K562 (cell line): ENCODE measurements around the gene TM7SF3.
"Not testable (repeated sequence)": the region's sequence is repeated elsewhere in the genome, so short reads cannot be mapped to it uniquely, and the experiment has no call there.

Source experiments
- CEBPB ChIP-seq: fragments of 450-650 bp; IDR thresholded peaks from 2 replicates; pipeline ENCODE4 v1.6.1; 2016; ENCODE audit warnings: missing genetic modification characterization, missing compliant biosample characterization
- FOXM1 ChIP-seq, 2 experiments: fragments of 450-650 bp in 1 of 2; sonication (generic) in 1 of 2; formaldehyde crosslinking in 1 of 2; IDR thresholded peaks; 2 replicates each; pipeline versions ENCODE4 v1.6.1 to v1.9.0; 2017 to 2022; ENCODE audit warnings: low read depth in 2 of 2, mild to moderate bottlenecking in 2 of 2, missing genetic modification reagents in 1 of 2, moderate library complexity in 1 of 2
- NR3C1 ChIP-seq: sonication (generic); formaldehyde crosslinking; IDR thresholded peaks from 2 replicates; pipeline ENCODE4 v1.8.1; 2022; ENCODE audit warnings: missing genetic modification reagents
- POLR2A ChIP-seq: fragments of 450-650 bp; conservative IDR thresholded peaks from 2 replicates; pipeline ENCODE4 v1.6.1; 2016
- POLR2AphosphoS5 ChIP-seq: IDR thresholded peaks from 2 replicates; pipeline ENCODE4 v1.6.1; 2011; ENCODE audit warnings: mild to moderate bottlenecking, low read depth, low read length, moderate library complexity; ENCODE audit not compliant: control insufficient read depth, insufficient read depth
- SMC3 ChIP-seq: conservative IDR thresholded peaks from 2 replicates; pipeline ENCODE4 v1.6.1; 2011; ENCODE audit warnings: low read depth, low read length, improper control_type of control experiment; ENCODE audit not compliant: insufficient read depth
- STAG1 ChIP-seq: sonication (generic); formaldehyde crosslinking; IDR thresholded peaks from 2 replicates; pipeline ENCODE4 v1.5.0; 2020; ENCODE audit warnings: missing genetic modification reagents, borderline replicate concordance
- STAT5B ChIP-seq: fragments of 250-450 bp; sonication (Bioruptor Pico); IDR thresholded peaks from 2 replicates; pipeline ENCODE4 v1.8.0; 2021; ENCODE audit warnings: mild to moderate bottlenecking, inconsistent platforms
- TCF7 ChIP-seq: sonication (generic); IDR thresholded peaks from 2 replicates; pipeline ENCODE4 v1.6.1; 2016; ENCODE audit warnings: antibody characterized with exemption, borderline replicate concordance
- TF ChIP-seq, protein P1 (sequence below), 3 experiments: IDR thresholded peaks in 2 of 3; conservative IDR thresholded peaks in 1 of 3; 2 replicates each; pipeline ENCODE4 v1.5.1; 2011 to 2012; ENCODE audit warnings: low read length in 3 of 3, mild to moderate bottlenecking in 3 of 3, control low read depth in 2 of 3, improper control_type of control experiment in 1 of 3, inconsistent platforms in 1 of 3, low read depth in 1 of 3, mixed read lengths in 1 of 3, moderate library complexity in 1 of 3; ENCODE audit not compliant: insufficient read depth in 2 of 3
- TF ChIP-seq, protein P2 (sequence below): sonication (generic); formaldehyde crosslinking; IDR thresholded peaks from 2 replicates; pipeline ENCODE4 v1.8.0; 2022; ENCODE audit warnings: missing genetic modification reagents, mild to moderate bottlenecking, borderline replicate concordance
- TF ChIP-seq, protein P3 (sequence below), 2 experiments: fragments of 450-650 bp; IDR thresholded peaks; 2 replicates each; pipeline ENCODE4 v1.6.1; 2016

DNA sequence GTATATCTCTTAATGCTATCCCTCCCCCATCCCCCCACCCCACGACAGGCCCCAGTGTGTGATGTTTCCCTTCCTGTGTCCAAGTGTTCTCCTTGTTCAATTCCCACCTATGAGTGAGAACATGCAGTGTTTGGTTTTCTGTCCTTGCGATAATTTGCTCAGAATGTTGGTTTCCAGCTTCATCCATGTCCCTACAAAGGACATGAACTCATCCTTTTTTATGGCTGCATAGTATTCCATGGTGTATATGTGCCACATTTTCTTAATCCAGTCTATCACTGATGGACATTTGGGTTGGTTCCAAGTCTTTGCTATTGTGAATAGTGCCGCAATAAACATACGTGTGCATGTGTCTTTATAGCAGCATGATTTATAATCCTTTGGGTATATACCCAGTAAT, 26.5 kb upstream of the TM7SF3 start:
- not testable (repeated sequence) for TF ChIP-seq STAG1 (CRISPR knock-in tag); POLR2AphosphoS5; NR3C1 (CRISPR knock-in tag); SMC3; STAT5B; TCF7; FOXM1 (IDR thresholded peaks at IDR 0.05; ENCODE audit: low read depth); FOXM1 (CRISPR knock-in tag; IDR thresholded peaks at IDR 0.05; ENCODE audit: low read depth); POLR2A; CEBPB (tag)
- TF ChIP-seq, protein P1, sequence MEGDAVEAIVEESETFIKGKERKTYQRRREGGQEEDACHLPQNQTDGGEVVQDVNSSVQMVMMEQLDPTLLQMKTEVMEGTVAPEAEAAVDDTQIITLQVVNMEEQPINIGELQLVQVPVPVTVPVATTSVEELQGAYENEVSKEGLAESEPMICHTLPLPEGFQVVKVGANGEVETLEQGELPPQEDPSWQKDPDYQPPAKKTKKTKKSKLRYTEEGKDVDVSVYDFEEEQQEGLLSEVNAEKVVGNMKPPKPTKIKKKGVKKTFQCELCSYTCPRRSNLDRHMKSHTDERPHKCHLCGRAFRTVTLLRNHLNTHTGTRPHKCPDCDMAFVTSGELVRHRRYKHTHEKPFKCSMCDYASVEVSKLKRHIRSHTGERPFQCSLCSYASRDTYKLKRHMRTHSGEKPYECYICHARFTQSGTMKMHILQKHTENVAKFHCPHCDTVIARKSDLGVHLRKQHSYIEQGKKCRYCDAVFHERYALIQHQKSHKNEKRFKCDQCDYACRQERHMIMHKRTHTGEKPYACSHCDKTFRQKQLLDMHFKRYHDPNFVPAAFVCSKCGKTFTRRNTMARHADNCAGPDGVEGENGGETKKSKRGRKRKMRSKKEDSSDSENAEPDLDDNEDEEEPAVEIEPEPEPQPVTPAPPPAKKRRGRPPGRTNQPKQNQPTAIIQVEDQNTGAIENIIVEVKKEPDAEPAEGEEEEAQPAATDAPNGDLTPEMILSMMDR (IDR thresholded peaks at IDR 0.05 in 2 of 3, conservative IDR thresholded peaks at IDR 0.05 in 1 of 3; ENCODE audit: insufficient read depth in 2 of 3, low read depth in 1 of 3, low read length in 3 of 3), result not testable (repeated sequence)
- TF ChIP-seq, protein P2, sequence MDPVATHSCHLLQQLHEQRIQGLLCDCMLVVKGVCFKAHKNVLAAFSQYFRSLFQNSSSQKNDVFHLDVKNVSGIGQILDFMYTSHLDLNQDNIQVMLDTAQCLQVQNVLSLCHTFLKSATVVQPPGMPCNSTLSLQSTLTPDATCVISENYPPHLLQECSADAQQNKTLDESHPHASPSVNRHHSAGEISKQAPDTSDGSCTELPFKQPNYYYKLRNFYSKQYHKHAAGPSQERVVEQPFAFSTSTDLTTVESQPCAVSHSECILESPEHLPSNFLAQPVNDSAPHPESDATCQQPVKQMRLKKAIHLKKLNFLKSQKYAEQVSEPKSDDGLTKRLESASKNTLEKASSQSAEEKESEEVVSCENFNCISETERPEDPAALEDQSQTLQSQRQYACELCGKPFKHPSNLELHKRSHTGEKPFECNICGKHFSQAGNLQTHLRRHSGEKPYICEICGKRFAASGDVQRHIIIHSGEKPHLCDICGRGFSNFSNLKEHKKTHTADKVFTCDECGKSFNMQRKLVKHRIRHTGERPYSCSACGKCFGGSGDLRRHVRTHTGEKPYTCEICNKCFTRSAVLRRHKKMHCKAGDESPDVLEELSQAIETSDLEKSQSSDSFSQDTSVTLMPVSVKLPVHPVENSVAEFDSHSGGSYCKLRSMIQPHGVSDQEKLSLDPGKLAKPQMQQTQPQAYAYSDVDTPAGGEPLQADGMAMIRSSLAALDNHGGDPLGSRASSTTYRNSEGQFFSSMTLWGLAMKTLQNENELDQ (CRISPR knock-in tag), result not testable (repeated sequence)
- TF ChIP-seq, protein P3, sequence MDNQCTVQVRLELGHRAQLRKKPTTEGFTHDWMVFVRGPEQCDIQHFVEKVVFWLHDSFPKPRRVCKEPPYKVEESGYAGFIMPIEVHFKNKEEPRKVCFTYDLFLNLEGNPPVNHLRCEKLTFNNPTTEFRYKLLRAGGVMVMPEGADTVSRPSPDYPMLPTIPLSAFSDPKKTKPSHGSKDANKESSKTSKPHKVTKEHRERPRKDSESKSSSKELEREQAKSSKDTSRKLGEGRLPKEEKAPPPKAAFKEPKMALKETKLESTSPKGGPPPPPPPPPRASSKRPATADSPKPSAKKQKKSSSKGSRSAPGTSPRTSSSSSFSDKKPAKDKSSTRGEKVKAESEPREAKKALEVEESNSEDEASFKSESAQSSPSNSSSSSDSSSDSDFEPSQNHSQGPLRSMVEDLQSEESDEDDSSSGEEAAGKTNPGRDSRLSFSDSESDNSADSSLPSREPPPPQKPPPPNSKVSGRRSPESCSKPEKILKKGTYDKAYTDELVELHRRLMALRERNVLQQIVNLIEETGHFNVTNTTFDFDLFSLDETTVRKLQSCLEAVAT (IDR thresholded peaks at IDR 0.05), result not testable (repeated sequence)
